SK-N-SH (cell line): Measurements from ENCODE around the gene GMPR. TPM values are rescaled to one million over a fixed set of nuclear protein-coding genes. Genes with fewer than 3 reads are reported as not detected.

Experiments
- CTCF ChIA-PET: fragments of 300-600, 350-600 bp; formaldehyde crosslinking; extraction: SDS; loops from one replicate; lab custom pipeline; 2021; lab: Yijun Ruan, JAX
- POLR2A ChIA-PET: fragments of 350-600 bp; sonication (Branson Sonifier 250); formaldehyde crosslinking; extraction: SDS; loops from one replicate; lab custom pipeline; 2020; ENCODE audit warnings: antibody characterized with exemption, inconsistent platforms; lab: Yijun Ruan, JAX
- DNase-seq: peaks from one replicate; pipeline ENCODE4 v3.0.0; 2012
- H2AFZ ChIP-seq: fragments of 200-600 bp; sonication (generic); 2 replicates; pipeline ENCODE4 v1.8.1; 2016; ENCODE audit warnings: antibody characterized with exemption, mild to moderate bottlenecking, low read depth
- H3F3A ChIP-seq: fragments of 200-600 bp; sonication (generic); replicated peaks from 2 replicates; pipeline ENCODE3; 2016; ENCODE audit warnings: antibody characterized with exemption, mild to moderate bottlenecking; ENCODE audit not compliant: insufficient read depth
- H3K27ac ChIP-seq, 2 experiments: fragments of 200-500 bp in 1 of 2; fragments of 200-600 bp in 1 of 2; sonication (Bioruptor generic) in 1 of 2; sonication (generic), shearing (Covaris generic) in 1 of 2; 2 replicates each; pipeline versions ENCODE4 v1.5.1 to v1.6.1; 2014 to 2016; ENCODE audit warnings: low read depth in 2 of 2, inconsistent platforms in 1 of 2, low read length in 1 of 2, mild to moderate bottlenecking in 1 of 2, mixed read lengths in 1 of 2
- H3K27me3 ChIP-seq: fragments of 200-600 bp; sonication (generic), shearing (Covaris generic); 2 replicates; pipeline ENCODE4 v1.6.1; 2016; ENCODE audit warnings: mixed run types; ENCODE audit not compliant: insufficient read depth
- H3K36me3 ChIP-seq, 2 experiments: fragments of 200-500 bp in 1 of 2; fragments of 200-600 bp in 1 of 2; sonication (Bioruptor generic) in 1 of 2; sonication (generic) in 1 of 2; replicated peaks in 1 of 2; 2 replicates each; pipeline versions ENCODE3 to v1.5.1; 2014 to 2016; ENCODE audit warnings: low read length in 1 of 2, mild to moderate bottlenecking in 1 of 2; ENCODE audit not compliant: insufficient read depth in 2 of 2, control insufficient read depth in 1 of 2
- H3K4me1 ChIP-seq, 2 experiments: fragments of 200-500 bp in 1 of 2; fragments of 200-600 bp in 1 of 2; sonication (Bioruptor generic) in 1 of 2; sonication (generic), shearing (Covaris generic) in 1 of 2; 2 replicates each; pipeline versions ENCODE4 v1.5.1 to v1.6.1; 2014 to 2016; ENCODE audit warnings: low read depth in 1 of 2, low read length in 1 of 2, mixed run types in 1 of 2; ENCODE audit not compliant: insufficient read depth in 2 of 2, control insufficient read depth in 1 of 2
- H3K4me2 ChIP-seq: fragments of 200-600 bp; sonication (generic), shearing (Covaris generic); 2 replicates; pipeline ENCODE4 v1.6.1; 2017; ENCODE audit warnings: mixed run types
- H3K4me3 ChIP-seq, 2 experiments: fragments of 200-500 bp in 1 of 2; fragments of 200-600 bp in 1 of 2; sonication (Bioruptor generic) in 1 of 2; sonication (generic), shearing (Covaris generic) in 1 of 2; 2 replicates each; pipeline versions ENCODE4 v1.5.1 to v1.8.1; 2014 to 2016; ENCODE audit warnings: low read depth in 2 of 2, inconsistent platforms in 1 of 2, low read length in 1 of 2, mild to moderate bottlenecking in 1 of 2, mixed read lengths in 1 of 2, moderate library complexity in 1 of 2
- H3K79me2 ChIP-seq: fragments of 200-600 bp; sonication (generic); 2 replicates; pipeline ENCODE4 v1.8.1; 2017; ENCODE audit warnings: mild to moderate bottlenecking; ENCODE audit not compliant: insufficient read depth
- H3K9ac ChIP-seq: fragments of 200-600 bp; sonication (generic); 2 replicates; pipeline ENCODE4 v1.6.1; 2017; ENCODE audit warnings: mixed run types
- H3K9me2 ChIP-seq: fragments of 200-600 bp; sonication (generic); 2 replicates; pipeline ENCODE4 v1.6.1; 2017; ENCODE audit warnings: mixed run types
- H3K9me3 ChIP-seq: fragments of 200-600 bp; sonication (generic); 2 replicates; pipeline ENCODE4 v1.6.1; 2017; ENCODE audit warnings: mixed run types, mild to moderate bottlenecking, moderate library complexity
- H4K20me1 ChIP-seq: fragments of 200-600 bp; sonication (generic); 2 replicates; pipeline ENCODE4 v1.6.1; 2017; ENCODE audit warnings: mild to moderate bottlenecking, mixed run types; ENCODE audit not compliant: insufficient read depth
- EZH2phosphoT487 ChIP-seq: fragments of 200-600 bp; sonication (generic); IDR thresholded peaks from 2 replicates; pipeline ENCODE4 v1.6.1; 2017; ENCODE audit warnings: low read depth, mixed run types, mild to moderate bottlenecking, antibody characterized with exemption, moderate library complexity, borderline replicate concordance
- GATA2 ChIP-seq: sonication (generic); formaldehyde crosslinking; IDR thresholded peaks from 2 replicates; pipeline ENCODE4 v1.5.0; 2020; ENCODE audit warnings: mild to moderate bottlenecking, missing genetic modification reagents
- NFIC ChIP-seq: IDR thresholded peaks from 2 replicates; pipeline ENCODE4 v1.4.0; 2012; ENCODE audit warnings: borderline replicate concordance
- RAD21 ChIP-seq: IDR thresholded peaks from 2 replicates; pipeline ENCODE4 v1.6.1; 2012; ENCODE audit warnings: mild to moderate bottlenecking, low read length
- TAF1 ChIP-seq: IDR thresholded peaks from 2 replicates; pipeline ENCODE4 v1.6.1; 2012; ENCODE audit warnings: low read depth, mild to moderate bottlenecking, low read length, moderate library complexity, borderline replicate concordance
- WGBS: methylation state at CpG from one replicate; pipeline ENCODE4 v1.1.6; 2017; ENCODE audit warnings: low lambda C conversion rate; 5-methylcytosine and 5-hydroxymethylcytosine counted together
- polyA plus RNA-seq, 3 experiments: library from polyadenylated mRNA; depleted of rRNA; stranded (reverse); fragments of >200 nt; gene quantifications; 2 replicates each; pipeline ENCODE4 v1.2.3, GENCODE V29; 2012
- TF ChIP-seq, protein P1 (sequence below): fragments of 200-600 bp; sonication (generic); IDR thresholded peaks from 2 replicates; pipeline ENCODE4 v1.6.1; 2017; ENCODE audit warnings: antibody characterized with exemption, mild to moderate bottlenecking, moderate library complexity
- TF ChIP-seq, protein P2 (sequence below): IDR thresholded peaks from 2 replicates; pipeline ENCODE4 v1.4.0; 2012; ENCODE audit warnings: low read depth, borderline replicate concordance
- TF ChIP-seq, protein P3 (sequence below): IDR thresholded peaks from 2 replicates; pipeline ENCODE4 v1.4.0; 2012; ENCODE audit warnings: low read depth

GMPR gene
- polyA plus RNA-seq, 1 of the 3 experiments (the other 2 are of a cell fraction), result 21.0 TPM

DNA sequence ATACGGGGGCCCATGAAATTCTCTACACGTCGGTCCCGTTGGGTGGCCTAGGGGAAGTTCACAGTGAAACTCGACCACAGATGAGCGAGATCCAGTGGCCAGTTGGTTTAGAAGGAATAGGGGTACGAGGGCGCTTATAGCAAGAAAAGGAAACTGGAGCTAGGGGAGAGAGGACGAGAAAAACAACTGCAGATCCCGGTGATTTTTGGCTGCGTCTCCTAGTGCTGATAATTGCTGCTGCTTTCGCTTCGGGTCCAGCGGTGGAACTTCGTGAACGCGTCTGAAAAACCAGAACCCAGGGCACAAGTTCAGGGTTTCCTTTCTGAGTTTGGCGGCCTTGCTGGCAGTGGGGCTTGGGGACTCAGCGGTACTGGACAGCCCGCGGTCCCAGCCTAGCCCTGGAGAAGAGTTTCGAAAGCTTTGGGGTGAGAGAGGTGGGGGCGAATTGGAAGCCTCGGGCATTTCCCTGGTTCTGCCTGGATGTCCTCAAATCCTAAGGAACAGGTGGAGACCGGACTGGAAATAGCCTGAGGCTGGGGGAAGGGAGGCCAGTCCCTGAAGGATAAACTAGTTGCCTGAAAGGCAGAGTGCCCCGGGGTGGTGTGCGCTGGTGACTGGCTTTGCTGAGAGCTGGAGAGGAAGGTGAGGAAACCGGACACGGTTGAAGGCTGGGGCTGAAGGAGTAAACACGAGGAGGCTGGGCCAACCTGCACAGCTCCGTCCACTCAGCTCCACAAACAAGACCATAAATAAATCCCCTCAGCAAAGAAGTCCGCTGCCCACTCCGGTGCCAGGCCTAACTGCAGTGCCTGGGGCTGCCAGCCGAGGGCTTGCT lies 793 bp downstream of the GMPR start:
- CTCF ChIA-PET, result interaction anchor here (0.9 to 1.5 kb wide), 4 partner anchors 28 to 660 kb away, joined by 3 to 7 read pairs (median 4); no protein-coding TSS in a partner anchor
- Histone ChIP-seq H4K20me1 (no peaks in the 10 kb centered on the region), H3K4me2 (peak overlapping the region; percentile 83), H3K9ac (peak overlapping the region; percentile 43; the same call in 1 of the 2 replicates), H3K27me3 (no peaks in the 10 kb centered on the region), H3K9me2 (no peaks in the 10 kb centered on the region), H3K9me3 (no peaks in the 10 kb centered on the region), H3F3A (peaks cover 9% of the 10 kb centered on the region), H2AFZ (peak overlapping the region; percentile 84), H3K27ac (peak overlapping the region in 1 of 2 experiments; percentile 21; a peak in 1 of 4 replicates), H3K36me3 (no peaks in the 10 kb centered on the region), H3K79me2 (no peaks in the 10 kb centered on the region), H3K4me3 (peak overlapping the region; percentile 68 to 83), H3K4me1 (peaks cover 0 to 6% of the 10 kb centered on the region in 2 experiments; a peak in 1 of 4 replicates)
- WGBS, result 20% methylated on average over 34 of the region's 34 CpGs
- DNase-seq, result peak; percentile 59
- TF ChIP-seq, protein P1, sequence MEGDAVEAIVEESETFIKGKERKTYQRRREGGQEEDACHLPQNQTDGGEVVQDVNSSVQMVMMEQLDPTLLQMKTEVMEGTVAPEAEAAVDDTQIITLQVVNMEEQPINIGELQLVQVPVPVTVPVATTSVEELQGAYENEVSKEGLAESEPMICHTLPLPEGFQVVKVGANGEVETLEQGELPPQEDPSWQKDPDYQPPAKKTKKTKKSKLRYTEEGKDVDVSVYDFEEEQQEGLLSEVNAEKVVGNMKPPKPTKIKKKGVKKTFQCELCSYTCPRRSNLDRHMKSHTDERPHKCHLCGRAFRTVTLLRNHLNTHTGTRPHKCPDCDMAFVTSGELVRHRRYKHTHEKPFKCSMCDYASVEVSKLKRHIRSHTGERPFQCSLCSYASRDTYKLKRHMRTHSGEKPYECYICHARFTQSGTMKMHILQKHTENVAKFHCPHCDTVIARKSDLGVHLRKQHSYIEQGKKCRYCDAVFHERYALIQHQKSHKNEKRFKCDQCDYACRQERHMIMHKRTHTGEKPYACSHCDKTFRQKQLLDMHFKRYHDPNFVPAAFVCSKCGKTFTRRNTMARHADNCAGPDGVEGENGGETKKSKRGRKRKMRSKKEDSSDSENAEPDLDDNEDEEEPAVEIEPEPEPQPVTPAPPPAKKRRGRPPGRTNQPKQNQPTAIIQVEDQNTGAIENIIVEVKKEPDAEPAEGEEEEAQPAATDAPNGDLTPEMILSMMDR, result peak; percentile 47
- TF ChIP-seq, protein P2, sequence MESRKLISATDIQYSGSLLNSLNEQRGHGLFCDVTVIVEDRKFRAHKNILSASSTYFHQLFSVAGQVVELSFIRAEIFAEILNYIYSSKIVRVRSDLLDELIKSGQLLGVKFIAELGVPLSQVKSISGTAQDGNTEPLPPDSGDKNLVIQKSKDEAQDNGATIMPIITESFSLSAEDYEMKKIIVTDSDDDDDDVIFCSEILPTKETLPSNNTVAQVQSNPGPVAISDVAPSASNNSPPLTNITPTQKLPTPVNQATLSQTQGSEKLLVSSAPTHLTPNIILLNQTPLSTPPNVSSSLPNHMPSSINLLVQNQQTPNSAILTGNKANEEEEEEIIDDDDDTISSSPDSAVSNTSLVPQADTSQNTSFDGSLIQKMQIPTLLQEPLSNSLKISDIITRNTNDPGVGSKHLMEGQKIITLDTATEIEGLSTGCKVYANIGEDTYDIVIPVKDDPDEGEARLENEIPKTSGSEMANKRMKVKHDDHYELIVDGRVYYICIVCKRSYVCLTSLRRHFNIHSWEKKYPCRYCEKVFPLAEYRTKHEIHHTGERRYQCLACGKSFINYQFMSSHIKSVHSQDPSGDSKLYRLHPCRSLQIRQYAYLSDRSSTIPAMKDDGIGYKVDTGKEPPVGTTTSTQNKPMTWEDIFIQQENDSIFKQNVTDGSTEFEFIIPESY, result no peak
- TF ChIP-seq, protein P3, sequence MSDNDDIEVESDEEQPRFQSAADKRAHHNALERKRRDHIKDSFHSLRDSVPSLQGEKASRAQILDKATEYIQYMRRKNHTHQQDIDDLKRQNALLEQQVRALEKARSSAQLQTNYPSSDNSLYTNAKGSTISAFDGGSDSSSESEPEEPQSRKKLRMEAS, result peak; percentile 30; the same call in 1 of the 2 replicates
- POLR2A ChIA-PET, result no interaction called here

DNA sequence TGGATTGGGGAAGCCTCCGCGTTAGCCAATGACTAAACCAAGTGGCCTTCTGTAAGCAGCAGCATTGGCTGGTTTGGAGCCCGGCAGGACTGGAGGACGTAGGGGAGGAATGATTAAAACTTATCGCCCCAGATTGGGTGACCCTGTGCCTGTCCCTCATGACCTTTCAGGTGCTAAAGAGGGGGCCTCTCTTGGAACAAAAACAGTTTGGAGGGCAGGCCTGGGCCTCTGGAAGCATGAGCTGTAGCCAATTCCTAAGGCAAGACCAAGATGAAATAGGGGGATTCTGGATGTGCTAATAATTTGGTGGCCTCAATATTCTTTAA lies 1.4 kb downstream of the GMPR start:
- POLR2A ChIA-PET, result no interaction called here
- Histone ChIP-seq H3F3A (peaks cover 9% of the 10 kb centered on the region), H3K4me3 (peak overlapping the region in 1 of 2 experiments; percentile 83; a peak in 2 of 4 replicates)
- TF ChIP-seq TAF1 (no peak), NFIC (no peak), EZH2phosphoT487 (no peak), GATA2 (CRISPR knock-in tag) (no peak), RAD21 (peak; percentile 32; the same call in 1 of the 2 replicates)
- TF ChIP-seq, all 33 proteins: peak for 1
- no peak overlapping the region for H3K9ac ChIP-seq
- no peaks in the 10 kb centered on the region for H3K9me3 ChIP-seq
- 73% methylated on average over 5 of the region's 5 CpGs for WGBS
- H3K36me3 ChIP-seq, result no peaks in the 10 kb centered on the region
- DNase-seq, result no peak
- H3K79me2 ChIP-seq, result no peaks in the 10 kb centered on the region
- peak overlapping the region; percentile 84; the same call in 1 of the 2 replicates for H2AFZ ChIP-seq
- no peaks in the 10 kb centered on the region for H3K9me2 ChIP-seq
- peaks cover 0 to 6% of the 10 kb centered on the region in 2 experiments; a peak in 1 of 4 replicates for H3K4me1 ChIP-seq
- no peaks in the 10 kb centered on the region for H3K27me3 ChIP-seq
- peak overlapping the region; percentile 83 for H3K4me2 ChIP-seq
- H3K27ac ChIP-seq, result no peak overlapping the region
- CTCF ChIA-PET, result interaction anchor here (0.9 to 1.5 kb wide), 3 partner anchors 27 to 659 kb away, joined by 3 to 4 read pairs (median 3); no protein-coding TSS in a partner anchor
- no peaks in the 10 kb centered on the region for H4K20me1 ChIP-seq
